Right renal pelvis (tissue), 4 donors: Measurements from ENCODE around the gene MSANTD2. TPM values are rescaled to one million over a fixed set of nuclear protein-coding genes. Genes with fewer than 3 reads are reported as not detected.

Experiments used
- DNase-seq, 4 donors: peaks; one replicate each; pipeline ENCODE4 v3.0.0-alpha.2; 2013; ENCODE audit warnings: low read depth in 4 of 4, low spot score in 3 of 4, missing footprints in 1 of 4
- polyA plus RNA-seq, 4 donors: library from polyadenylated mRNA; unstranded; fragments of 120-200 nt; gene quantifications; one replicate each; pipeline ENCODE4 v1.2.1, GENCODE V29; 2013; ENCODE audit not compliant: insufficient read length in 4 of 4

Gene MSANTD2
- 10 to 100 TPM; 25.4 to 39.9 (median 27.5) TPM for polyA plus RNA-seq

- DNase-seq: peak; percentile 77 to 86 (median 84)
Measured at GRCh38 chr11:124800226-124800929, at the start of gene MSANTD2. MSANTD2 (minus strand) TSS chr11:124800406; CDS start chr11:124800380, 26 bp downstream.

DNA sequence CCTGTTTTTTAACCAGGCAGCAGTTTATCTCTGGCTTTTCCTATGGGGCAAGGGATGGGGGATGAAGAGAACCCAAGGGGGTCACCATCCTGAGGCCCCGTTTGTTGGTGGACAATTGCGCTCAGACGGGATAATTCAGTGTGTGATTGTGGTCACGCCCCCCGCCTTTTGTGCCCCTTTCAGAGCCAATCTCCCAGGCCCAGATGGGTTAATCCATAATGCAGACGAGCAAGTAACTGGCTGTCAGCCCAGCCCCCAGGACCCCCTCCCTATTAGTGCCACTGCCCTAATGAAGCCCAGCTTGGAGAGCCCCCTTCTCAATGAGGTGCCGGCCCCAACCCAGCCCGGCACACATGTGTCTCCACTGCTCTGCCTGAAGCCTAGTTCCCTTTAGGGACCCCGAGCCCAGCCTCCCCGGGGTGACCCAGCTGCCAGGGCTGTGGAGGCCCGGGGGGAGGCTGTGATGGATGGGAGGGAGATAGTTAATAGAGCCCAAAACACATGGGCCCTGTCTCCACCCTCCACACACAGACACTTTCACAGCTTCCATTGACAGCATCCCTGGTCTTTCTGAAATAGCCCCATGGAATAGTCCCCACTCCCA, 46.0 kb upstream of the MSANTD2 start:
- no peak for DNase-seq

DNA sequence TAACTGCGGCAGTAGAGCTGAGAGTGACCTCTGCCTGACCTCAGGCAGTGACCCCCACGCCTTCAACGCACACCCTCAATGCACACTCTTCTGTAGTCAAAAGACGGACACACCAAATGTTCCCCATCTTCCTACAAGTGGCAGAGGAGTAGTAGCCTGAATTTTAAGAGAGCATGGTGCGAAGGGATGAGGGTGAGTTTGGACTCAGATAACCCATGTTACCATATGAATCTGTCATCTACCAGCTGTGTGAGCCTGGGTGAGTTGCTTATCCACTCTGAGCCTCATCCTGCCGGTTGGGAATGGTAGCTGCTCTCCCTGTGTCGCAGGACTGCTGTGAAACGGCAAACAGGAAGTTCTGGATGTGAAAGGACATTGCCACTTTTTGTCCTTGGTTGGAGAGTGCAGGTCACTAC, 44.5 kb upstream of the MSANTD2 start:
- no peak for DNase-seq

- DNase-seq: no peak
Measured at GRCh38 chr11:124843616-124843910, 43.4 kb upstream of the MSANTD2 start.

GRCh38 chr11:124842305-124842704, 42.1 kb upstream of the MSANTD2 start:
- no peak for DNase-seq

- no peak for DNase-seq
Measured at GRCh38 chr11:124841840-124842239, 41.6 kb upstream of the MSANTD2 start.

- DNase-seq: no peak
Measured at GRCh38 chr11:124841201-124841600, 41.0 kb upstream of the MSANTD2 start.

DNA sequence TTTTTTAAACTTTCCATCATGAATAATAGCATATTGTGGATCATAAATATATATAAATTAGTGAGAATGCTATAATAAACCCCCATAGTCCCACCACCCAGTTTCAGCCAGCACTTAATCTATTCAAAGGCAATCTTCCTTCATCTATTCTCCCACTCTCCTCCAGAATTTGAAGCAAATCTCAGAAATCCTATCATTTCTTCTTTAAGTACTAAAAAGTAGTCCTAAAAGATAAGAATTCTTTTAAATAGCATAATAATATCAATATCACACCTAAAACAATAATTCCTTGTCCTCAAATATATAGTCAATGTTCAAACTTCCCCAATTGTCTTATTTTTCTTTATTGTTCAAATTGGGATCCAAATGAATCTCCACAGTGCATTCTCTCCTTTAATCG, 40.5 kb upstream of the MSANTD2 start:
- DNase-seq: no peak

- no peak for DNase-seq
Measured at GRCh38 chr11:124839972-124840621, 39.9 kb upstream of the MSANTD2 start.

- DNase-seq: no peak
Measured at GRCh38 chr11:124839128-124839971, 39.1 kb upstream of the MSANTD2 start.

GRCh38 chr11:124838805-124839127, 38.6 kb upstream of the MSANTD2 start:
- no peak for DNase-seq

GRCh38 chr11:124837491-124837856, 37.3 kb upstream of the MSANTD2 start:
- DNase-seq: peak in 2 of 4 donors; percentile 48 to 63

DNA sequence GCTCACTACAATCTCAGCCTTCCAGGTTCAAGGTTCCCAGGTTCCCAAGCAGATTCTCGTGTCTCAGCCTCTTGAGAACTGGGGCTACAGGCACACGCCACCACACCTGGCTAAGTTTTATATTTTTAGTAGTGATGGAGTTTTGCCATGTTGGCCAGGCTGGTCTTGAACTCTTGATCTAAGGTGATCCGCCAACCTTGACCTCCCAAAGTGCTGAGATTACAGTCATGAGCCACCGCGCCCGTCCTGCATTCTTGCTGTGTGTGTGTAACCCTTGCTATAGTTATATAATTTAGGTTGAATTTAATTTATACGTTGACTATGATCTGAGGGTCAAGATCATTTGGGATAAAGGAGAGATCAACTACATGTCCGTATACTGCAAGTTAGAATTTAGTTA, 35.7 kb upstream of the MSANTD2 start:
- DNase-seq: no peak

GRCh38 chr11:124834526-124835180, 34.4 kb upstream of the MSANTD2 start:
- no peak for DNase-seq

DNA sequence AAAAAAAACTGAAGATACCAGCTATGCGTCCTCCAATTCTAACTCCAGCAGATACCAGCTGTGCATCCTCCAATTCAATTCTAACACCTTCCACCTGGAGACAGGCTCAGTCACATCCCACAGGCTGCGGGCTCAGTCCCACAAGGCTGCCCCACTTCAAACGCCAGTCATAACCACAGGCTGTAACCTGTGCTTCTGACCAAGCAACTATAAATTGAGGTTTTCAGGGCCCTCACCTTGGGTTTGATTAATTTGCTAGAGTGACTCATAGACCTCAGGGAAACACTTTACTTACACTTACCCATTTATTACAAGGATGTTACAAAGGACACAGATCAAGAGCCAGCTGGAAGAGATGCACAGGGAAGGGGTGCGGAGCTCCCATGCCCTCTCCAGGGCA, 32.4 kb upstream of the MSANTD2 start:
- no peak for DNase-seq

- DNase-seq: no peak
Measured at GRCh38 chr11:124831897-124832296, 31.7 kb upstream of the MSANTD2 start.

DNA sequence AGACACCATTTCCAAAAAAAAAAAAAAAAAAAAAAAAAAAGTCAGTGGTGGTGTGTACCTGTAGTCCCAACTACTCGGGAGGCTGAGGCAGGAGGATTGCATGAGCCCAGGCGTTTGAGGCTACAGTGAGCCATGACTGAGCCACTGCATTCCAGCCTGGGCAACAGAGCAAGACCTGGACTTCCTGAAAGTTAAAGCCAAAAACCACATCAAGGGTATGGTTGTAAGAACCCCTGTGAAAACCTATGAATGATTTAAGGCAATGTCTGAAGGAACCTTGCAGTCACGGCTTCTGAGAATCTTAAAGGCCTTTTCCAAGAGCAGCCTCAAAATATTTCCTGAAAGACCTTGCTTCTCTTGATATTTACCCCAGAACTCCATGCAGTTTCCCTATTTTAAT, 30.5 kb upstream of the MSANTD2 start:
- DNase-seq: no peak

- no peak for DNase-seq
Measured at GRCh38 chr11:124829986-124830385, 29.8 kb upstream of the MSANTD2 start.

DNA sequence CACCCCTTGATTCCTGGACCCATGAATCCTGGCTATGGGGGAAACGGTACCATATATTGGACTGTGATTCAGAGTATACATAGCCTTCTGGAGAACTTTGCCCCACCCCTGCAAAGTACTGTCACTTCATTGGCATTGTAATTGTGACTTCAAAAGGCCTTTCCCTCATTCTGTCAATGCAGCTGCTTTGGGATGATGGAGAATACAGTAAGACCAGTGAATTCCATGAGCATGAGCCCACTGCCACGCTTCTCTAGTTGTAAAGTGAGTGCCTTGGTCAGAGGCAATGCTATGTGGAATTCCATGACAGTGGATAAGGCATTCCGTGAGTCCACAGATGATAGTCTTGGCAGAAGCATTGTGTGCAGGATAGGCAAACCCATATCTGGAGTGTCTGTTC, 25.7 kb upstream of the MSANTD2 start:
- DNase-seq: no peak

GRCh38 chr11:124823512-124824376, 23.5 kb upstream of the MSANTD2 start:
- no peak for DNase-seq
